Non-pigmented ciliary epithelial cell (primary cell): ENCODE results near the gene GLCCI1.
"Not testable (repeated sequence)": the region's sequence is repeated elsewhere in the genome, so short reads cannot be mapped to it uniquely, and the experiment has no call there.

ENCODE experiments used
- DNase-seq: peaks from one replicate; pipeline ENCODE4 v3.0.0-alpha.2; 2010; ENCODE audit warnings: low read depth

Gene GLCCI1

DNA sequence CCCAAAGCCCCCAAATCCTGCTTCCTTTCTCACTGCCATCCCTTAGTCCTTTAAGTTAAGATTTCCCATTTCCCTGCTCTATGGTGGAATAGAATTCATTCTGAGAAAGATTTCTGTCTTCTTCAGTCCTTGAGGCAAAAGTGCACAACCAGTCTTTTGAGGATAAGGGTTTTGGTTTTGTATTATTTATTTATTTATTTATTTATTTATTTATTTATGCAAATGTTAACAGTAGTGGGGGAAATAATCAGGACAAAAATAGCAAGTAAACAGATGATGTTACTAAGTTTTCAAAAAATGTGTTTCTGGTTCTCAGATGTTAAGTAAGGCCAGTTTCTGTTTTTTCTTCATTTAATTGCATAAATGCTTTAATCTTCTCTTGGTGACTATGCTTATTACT, 84.2 kb downstream of the GLCCI1 start:
- no peak for DNase-seq

GRCh38 chr7:8056439-8056838, 87.8 kb downstream of the GLCCI1 start:
- DNase-seq: no peak

- no peak for DNase-seq
Observed at GRCh38 chr7:8057566-8057965, 89.0 kb downstream of the GLCCI1 start.

DNA sequence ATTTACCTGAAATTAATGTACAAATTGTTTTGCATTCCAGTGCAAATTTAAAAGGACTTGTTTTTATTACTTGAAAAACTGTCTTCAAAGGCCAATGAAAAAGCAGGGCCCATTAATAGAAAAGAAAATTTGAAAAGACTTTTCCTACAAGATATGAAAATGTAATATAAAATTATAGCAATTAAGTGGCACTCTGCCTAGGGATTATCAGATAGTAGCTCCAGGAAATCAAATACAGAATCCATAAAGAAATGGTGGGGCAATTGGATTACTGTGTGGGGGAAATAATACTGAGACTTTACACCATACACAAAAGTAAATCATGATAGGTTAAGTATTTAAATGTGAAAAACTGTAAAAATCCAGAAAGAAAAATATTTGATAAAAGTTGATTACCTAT, 89.7 kb downstream of the GLCCI1 start:
- no peak for DNase-seq

DNA sequence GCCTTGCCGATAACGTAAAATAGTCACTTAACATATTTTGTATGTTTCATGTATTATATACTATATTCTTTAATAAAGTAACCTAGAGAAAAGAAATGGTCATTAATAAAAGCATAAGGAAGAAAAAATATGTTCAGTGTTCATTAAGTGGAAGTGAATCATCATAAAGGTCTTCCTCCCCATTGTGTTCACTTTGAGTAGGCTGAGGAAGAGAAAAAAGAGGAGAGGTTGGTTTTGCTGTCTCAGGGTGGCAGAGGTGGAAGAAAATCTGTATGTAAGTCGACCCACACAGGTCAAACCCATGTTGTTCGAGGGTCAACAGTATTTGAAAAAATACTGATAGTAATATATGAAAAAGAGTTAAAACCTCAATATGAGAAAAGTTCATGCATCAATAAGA, 90.3 kb downstream of the GLCCI1 start:
- DNase-seq: no peak

GRCh38 chr7:8060241-8060640, 91.6 kb downstream of the GLCCI1 start:
- no peak for DNase-seq

GRCh38 chr7:8063300-8063699, 94.7 kb downstream of the GLCCI1 start:
- DNase-seq: not testable (repeated sequence)

GRCh38 chr7:8063706-8064297, 95.2 kb downstream of the GLCCI1 start:
- no peak for DNase-seq

GRCh38 chr7:8064828-8065227, 96.2 kb downstream of the GLCCI1 start:
- DNase-seq: no peak

DNA sequence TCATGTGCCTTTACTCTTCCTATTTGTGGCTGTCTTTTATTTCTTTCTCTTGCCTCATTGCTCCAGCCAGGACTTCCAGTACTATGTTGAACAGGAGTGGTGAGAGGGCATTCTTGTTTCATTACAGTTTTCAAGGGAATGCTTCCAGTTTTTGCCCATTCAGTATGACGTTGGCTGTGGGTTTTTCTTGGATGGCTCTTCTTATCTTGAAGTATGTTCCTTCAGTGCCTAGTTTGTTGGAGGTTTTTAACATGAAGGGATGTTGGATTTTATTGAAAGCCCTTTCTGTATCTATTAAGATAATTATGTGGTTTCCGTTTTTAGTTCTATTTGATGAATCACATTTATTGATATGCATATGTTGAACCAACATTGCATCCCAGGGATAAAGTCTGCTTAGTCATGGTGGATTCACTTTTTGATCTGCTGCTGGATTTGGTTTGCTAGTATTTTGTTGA, 96.8 kb downstream of the GLCCI1 start:
- DNase-seq: peak; percentile 81

DNA sequence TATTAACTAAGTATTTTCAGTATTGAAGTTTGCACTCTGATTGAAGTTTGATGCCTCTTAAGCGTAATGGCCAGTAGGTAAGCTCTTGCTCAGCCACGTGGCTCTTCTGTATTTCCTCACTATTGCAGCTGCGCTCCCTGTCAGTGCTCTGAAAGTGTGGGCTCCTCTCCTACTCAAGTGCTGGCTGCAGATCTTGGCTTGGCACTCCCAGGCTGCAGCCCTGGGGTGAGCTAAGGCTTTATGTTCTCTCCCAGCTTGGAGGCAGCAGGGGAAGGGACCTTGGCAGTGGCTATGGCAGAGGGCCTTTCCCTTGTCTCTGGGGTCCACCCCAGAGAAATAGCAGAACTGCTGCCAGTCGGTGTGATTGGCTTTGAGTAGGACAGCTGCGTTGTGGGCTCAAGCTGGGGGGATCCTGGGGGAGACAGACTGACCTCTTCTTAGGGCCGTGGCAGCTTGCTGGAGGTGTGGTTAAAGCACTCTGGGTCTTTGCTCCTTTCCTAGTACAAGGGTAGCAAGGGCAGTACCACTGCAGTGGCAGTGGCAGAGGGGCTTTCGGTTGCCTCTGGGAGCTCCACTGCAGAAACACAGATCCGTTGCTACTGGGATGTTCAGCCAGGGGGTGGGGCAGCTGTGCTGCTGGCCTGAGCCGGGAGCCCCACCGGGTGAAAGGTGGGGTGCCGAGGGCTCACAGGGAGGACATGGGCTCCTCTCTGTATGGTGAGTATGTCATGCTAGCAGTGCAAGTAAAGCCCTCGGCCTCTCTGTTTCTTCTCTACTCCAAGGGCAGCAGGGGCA, 100.5 kb downstream of the GLCCI1 start:
- no peak for DNase-seq

DNA sequence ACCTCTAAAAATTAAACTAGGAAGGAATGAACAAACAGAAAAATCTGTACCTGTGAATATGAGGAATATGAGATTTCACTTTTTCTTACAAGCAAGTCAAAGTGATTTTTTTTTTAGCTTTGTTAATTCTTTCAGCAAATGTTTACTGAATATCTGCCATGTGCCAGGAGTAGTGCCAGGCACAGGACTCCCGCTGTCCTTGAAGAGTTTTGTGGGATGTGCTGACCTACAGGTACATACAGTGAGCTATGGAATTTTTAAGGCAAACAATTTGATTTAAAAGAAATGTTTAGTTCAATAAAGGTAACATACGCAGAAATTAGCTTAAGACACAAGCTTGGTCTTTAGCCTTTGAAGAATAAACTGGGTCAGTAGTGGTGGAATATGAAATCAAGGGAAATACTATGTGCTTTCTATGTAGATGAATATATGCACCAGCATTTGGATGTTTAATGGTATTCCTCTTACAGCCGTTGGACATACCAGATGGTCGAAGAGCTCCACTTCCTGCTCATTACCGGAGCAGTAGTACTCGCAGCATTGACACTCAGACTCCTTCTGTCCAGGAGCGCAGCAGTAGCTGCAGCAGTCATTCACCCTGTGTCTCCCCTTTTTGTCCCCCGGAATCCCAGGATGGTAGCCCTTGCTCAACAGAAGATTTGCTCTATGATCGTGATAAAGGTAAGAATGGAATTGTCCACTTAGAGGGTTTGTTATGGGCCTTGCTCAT, 102.0 kb downstream of the GLCCI1 start:
- no peak for DNase-seq

GRCh38 chr7:8078418-8078817, 109.8 kb downstream of the GLCCI1 start:
- DNase-seq: no peak

DNA sequence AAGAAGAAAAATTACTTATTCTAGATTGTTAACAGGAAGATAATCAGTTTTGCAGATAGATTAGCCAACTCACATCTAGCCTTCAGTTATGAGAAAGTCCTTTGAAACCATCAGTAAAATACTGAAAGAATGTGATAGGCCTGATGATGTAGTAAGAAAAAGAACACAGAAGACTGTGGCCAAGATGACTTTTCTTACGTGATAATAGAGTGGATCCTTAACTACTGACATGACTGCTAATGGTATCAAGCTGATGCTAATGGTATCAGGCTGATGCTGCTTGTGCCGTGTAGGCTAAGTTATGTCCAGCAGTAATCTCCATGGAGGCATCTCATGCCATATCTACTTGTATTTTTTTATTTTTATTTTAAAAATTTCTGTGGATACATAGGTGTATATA, 114.2 kb downstream of the GLCCI1 start:
- no peak for DNase-seq

DNA sequence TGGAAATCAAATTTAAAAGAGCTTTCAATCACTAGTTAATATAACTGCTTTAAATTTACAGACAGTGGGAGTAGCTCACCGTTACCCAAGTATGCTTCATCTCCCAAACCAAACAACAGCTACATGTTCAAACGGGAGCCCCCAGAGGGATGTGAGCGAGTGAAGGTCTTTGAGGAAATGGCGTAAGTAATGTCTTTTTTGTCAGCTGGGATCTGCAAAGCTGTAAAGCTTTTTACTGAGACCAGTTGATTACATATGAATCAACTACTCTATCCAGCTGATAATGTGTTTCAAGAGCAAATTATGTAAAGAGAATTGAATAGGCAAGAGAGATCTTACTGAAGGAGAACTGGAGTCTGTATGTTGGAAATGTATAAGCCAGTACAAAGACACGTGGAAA, 116.2 kb downstream of the GLCCI1 start:
- no peak for DNase-seq

- no peak for DNase-seq
Observed at GRCh38 chr7:8085420-8085819, 116.8 kb downstream of the GLCCI1 start.

- no peak for DNase-seq
Observed at GRCh38 chr7:8086239-8086638, 117.6 kb downstream of the GLCCI1 start.

GRCh38 chr7:8089036-8089780, 120.6 kb downstream of the GLCCI1 start:
- no peak for DNase-seq

DNA sequence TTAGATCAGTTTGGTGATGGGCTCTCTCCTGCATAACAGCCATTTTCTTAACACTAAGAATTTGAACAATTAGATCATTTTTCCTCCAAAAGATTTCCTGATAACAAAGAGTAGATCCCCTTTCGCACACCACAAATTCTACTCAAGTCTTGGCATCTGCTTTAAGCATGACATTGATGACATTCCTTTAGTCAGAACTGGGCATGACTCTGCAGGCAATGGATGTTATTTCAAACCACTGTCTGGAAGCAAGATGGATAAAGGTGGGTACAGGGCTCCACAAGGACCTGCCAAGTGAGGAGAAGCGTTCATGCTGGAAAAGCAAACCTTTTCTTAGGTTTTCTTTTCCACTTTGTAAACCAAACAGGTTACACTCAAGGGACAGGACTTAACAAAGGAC, 123.5 kb downstream of the GLCCI1 start:
- no peak for DNase-seq

GRCh38 chr7:8094164-8095140, 125.9 kb downstream of the GLCCI1 start:
- no peak for DNase-seq

DNA sequence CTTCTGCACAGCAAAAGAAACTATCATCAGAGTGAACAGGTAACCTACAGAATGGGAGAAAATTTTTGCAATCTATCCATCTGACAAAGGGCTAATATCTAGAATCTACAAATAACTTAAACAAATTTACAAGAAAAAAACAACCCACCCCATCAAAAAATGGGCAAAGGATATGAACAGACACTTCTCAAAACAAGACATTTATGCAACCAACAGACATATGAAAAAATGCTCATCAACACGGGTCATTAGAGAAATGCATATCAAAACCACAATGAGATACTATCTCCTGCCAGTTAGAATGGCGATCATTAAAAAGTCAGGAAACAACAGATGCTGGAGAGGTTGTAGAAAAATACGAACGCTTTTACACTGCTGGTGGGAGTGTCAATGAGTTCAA, 132.7 kb downstream of the GLCCI1 start:
- DNase-seq: not testable (repeated sequence)
